A673 (cell line): ENCODE results near the gene ZFP36.

Experiments used
- CTCF ChIP-seq: fragments of 300-800, 200-600 bp; sonication (generic); conservative IDR thresholded peaks from 2 replicates; pipeline ENCODE4 v1.5.1; 2017; ENCODE audit warnings: low read depth, mild to moderate bottlenecking, antibody characterized with exemption, low read length, moderate library complexity, mixed read lengths
- EZH2 ChIP-seq: fragments of 200-600 bp; sonication (generic); IDR thresholded peaks from 2 replicates; pipeline ENCODE4 v1.6.1; 2017; ENCODE audit warnings: borderline replicate concordance, low read depth, mild to moderate bottlenecking, mixed read lengths, antibody characterized with exemption, low read length; ENCODE audit not compliant: poor library complexity, severe bottlenecking

- TF ChIP-seq CTCF: no peak
- no peak for TF ChIP-seq EZH2
Observed at GRCh38 chr19:39380521-39381502, 25.8 kb upstream of the ZFP36 start.
